Effector memory CD8-positive, alpha-beta T cell (primary cell): ENCODE results near the gene MYCN.
"Not testable (repeated sequence)": the region's sequence is repeated elsewhere in the genome, so short reads cannot be mapped to it uniquely, and the experiment has no call there.

Source experiments
- ATAC-seq: fragments of 150-1000 bp; cut with Tn5 transposase; replicated peaks from 2 replicates; pipeline ENCODE4 v1.10.0; 2021; ENCODE audit warnings: mild to moderate bottlenecking, moderate library complexity
- DNase-seq, 3 experiments: peaks; one replicate each; pipeline ENCODE4 v3.0.0; 2021
- H3K27ac Mint-ChIP-seq, 2 donors: one replicate each; pipeline ENCODE4 v1.8.0; 2022; ENCODE audit warnings: mild to moderate bottlenecking in 2 of 2, mixed read lengths in 2 of 2, moderate library complexity in 2 of 2
- H3K27me3 Mint-ChIP-seq, 2 donors: one replicate each; pipeline ENCODE4 v1.8.0; 2022; ENCODE audit warnings: mixed read lengths in 2 of 2
- H3K36me3 Mint-ChIP-seq: one replicate; pipeline ENCODE4 v1.8.0; 2022; ENCODE audit warnings: mild to moderate bottlenecking, moderate library complexity, mixed read lengths; ENCODE audit not compliant: insufficient read depth
- H3K4me1 Mint-ChIP-seq, 2 donors: one replicate each; pipeline ENCODE4 v1.8.0; 2022; ENCODE audit warnings: low read depth in 2 of 2, mixed read lengths in 2 of 2
- H3K4me3 Mint-ChIP-seq, 2 donors: one replicate each; pipeline ENCODE4 v1.8.0; 2022; ENCODE audit warnings: mild to moderate bottlenecking in 2 of 2, mixed read lengths in 2 of 2, moderate library complexity in 2 of 2
- H3K9me3 Mint-ChIP-seq, 2 donors: one replicate each; pipeline ENCODE4 v1.8.0; 2022; ENCODE audit warnings: mixed read lengths in 2 of 2

The MYCN gene

DNA sequence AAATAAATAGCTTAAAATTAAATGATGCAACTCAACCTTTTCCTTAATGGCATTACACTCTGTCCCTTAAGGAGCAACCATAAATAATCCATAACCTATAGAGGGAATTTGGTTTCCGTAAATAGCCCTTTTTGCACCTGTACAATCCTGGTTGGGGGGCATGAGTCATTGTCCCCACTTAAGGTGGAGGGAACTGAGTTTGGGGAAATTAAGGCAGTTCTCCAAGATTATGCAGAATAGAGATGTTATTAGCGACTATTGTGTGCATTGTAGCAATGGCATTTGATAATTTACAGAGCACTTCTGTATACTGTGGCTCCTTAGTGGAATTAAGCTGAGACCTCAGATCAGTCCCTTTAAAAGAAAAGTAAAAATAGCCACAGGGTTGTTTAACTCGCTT lies 6.6 kb downstream of the MYCN start:
- DNase-seq (no peak), ATAC-seq (no peak)
- H3K4me1 Mint-ChIP-seq: no peaks in the 10 kb centered on the region
- no peak overlapping the region for H3K4me3 Mint-ChIP-seq
- peaks cover 21 to 46% of the 10 kb centered on the region in 2 donors for H3K27me3 Mint-ChIP-seq
- H3K27ac Mint-ChIP-seq: no peak overlapping the region
- peaks cover 3 to 6% of the 10 kb centered on the region in 2 donors for H3K9me3 Mint-ChIP-seq
- H3K36me3 Mint-ChIP-seq: no peaks in the 10 kb centered on the region

DNA sequence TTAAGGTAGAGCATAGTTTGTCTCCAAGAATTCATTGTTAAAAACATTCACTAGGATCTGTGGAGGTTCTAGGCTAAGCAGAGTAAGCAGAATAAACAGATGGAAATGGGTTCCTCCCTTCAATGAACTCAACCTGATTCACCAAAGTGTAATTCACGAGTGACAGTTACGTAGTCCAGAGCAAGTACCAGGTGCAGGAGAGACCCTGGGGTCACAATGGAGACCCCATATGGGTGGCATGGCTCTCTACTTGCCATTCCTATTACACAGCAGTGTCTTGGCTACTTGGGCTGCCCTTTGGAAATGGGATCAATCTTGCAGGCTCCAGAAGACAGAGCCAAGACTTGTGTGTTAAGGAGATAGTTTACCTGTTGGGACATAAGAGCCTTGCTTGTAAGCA lies 7.1 kb downstream of the MYCN start:
- ATAC-seq (no peak), DNase-seq (no peak)
- Mint-ChIP-seq H3K4me1 (no peaks in the 10 kb centered on the region), H3K27me3 (peaks cover 21 to 46% of the 10 kb centered on the region in 2 donors), H3K4me3 (no peak overlapping the region), H3K9me3 (peaks cover 3 to 6% of the 10 kb centered on the region in 2 donors), H3K27ac (no peak overlapping the region), H3K36me3 (no peaks in the 10 kb centered on the region)

- ATAC-seq: no peak
- peaks cover 17 to 34% of the 10 kb centered on the region in 2 donors for H3K27me3 Mint-ChIP-seq
- H3K27ac Mint-ChIP-seq: no peak overlapping the region
- no peak overlapping the region for H3K4me3 Mint-ChIP-seq
- no peaks in the 10 kb centered on the region for H3K4me1 Mint-ChIP-seq
- no peaks in the 10 kb centered on the region for H3K36me3 Mint-ChIP-seq
- no peak for DNase-seq
- H3K9me3 Mint-ChIP-seq: peaks cover 5 to 6% of the 10 kb centered on the region in 2 donors
These were observed 8.3 kb downstream of the MYCN start for GRCh38 chr2:15948704-15948957.

DNA sequence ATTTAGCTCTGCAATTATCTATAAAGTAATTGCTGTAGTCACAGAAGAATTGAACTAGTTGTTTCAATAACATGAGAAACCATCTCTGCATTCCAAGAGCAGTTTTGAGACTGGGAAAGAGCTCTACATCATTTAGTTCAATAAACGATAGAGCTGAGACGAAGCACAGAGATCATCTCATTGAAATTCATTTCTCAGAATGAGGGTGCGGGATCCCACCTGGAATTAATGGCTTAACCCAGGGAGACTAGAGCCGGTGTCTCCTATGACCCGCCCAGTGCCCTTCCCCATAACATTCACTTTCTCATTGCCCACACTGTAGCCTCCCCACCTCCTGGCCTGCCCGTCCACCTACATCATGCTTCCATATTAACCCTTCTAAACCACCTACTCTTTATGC lies 8.8 kb downstream of the MYCN start:
- DNase-seq (no peak), ATAC-seq (no peak)
- Mint-ChIP-seq H3K4me3 (no peak overlapping the region), H3K4me1 (no peaks in the 10 kb centered on the region), H3K27me3 (peaks cover 14 to 29% of the 10 kb centered on the region in 2 donors), H3K9me3 (peaks cover 5 to 6% of the 10 kb centered on the region in 2 donors), H3K36me3 (no peaks in the 10 kb centered on the region), H3K27ac (no peak overlapping the region)

DNA sequence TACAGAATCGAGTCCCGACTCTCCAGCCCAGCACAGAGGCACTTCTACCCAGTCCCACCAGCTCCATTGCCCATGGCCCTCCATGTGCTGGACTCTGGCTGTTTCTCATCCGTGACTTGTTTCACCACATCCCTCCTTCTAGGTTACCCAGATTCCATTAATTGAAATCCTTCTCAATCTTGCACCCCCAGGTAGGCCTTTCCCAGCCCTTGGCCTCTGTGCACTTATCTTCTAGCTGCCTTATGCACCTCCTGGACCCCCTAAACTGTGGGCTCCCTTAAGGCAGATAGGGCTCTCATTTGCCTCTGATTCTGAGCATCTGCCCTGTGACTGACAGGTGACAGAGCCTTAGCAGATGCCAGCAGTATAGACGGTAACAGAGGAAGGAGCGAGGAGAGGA lies 9.2 kb downstream of the MYCN start:
- Mint-ChIP-seq H3K4me1 (no peaks in the 10 kb centered on the region), H3K27ac (no peak overlapping the region), H3K27me3 (peaks cover 11 to 25% of the 10 kb centered on the region in 2 donors), H3K36me3 (no peaks in the 10 kb centered on the region), H3K4me3 (no peak overlapping the region), H3K9me3 (peaks cover 5 to 6% of the 10 kb centered on the region in 2 donors)
- ATAC-seq (no peak), DNase-seq (no peak)

DNA sequence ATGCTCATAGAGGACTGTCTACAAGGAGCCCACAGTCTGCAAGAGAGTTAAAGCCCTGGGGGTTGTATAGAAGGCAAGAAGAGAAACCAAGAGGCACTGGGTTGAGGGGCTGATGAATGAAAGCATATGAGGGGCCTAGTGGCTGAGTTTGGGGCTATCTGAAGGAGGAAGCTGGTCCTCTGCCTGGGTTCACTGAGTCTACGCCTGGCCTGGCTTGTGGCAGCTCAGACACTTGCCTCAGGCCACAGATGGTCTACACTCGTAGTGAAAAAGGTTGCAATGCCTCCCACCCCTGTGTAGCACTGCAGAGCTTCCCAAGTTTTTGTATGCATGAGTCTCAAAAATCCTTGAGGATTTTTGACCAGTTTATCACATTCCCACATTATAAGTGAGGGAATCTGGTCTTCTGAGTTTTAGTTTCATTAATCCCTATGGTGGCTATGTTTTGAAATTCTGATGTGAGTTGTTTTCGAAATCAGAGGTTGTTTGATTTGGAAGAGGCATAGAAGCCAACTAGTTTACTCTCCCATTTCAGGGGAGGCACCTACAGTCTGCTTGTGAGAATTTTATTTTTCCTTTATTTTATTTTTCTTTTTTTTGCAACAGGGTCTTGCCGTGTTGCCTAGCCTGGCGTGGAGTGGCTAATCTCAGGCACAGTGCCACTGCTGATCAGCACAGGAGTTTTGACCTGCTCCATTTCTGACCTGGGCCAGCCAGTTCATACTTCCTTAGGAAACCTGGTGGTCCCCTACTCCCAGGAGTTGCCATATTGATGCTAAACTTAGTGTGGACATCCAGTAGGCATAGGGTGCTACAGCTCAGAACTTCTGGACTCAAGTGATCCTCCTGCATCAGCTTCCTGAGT lies 10.0 kb downstream of the MYCN start:
- Mint-ChIP-seq H3K27me3 (peaks cover 3 to 17% of the 10 kb centered on the region in 2 donors), H3K4me1 (no peaks in the 10 kb centered on the region), H3K27ac (no peak overlapping the region), H3K9me3 (peaks cover 4 to 5% of the 10 kb centered on the region in 2 donors), H3K36me3 (no peaks in the 10 kb centered on the region), H3K4me3 (no peak overlapping the region)
- ATAC-seq (no peak), DNase-seq (no peak)

DNA sequence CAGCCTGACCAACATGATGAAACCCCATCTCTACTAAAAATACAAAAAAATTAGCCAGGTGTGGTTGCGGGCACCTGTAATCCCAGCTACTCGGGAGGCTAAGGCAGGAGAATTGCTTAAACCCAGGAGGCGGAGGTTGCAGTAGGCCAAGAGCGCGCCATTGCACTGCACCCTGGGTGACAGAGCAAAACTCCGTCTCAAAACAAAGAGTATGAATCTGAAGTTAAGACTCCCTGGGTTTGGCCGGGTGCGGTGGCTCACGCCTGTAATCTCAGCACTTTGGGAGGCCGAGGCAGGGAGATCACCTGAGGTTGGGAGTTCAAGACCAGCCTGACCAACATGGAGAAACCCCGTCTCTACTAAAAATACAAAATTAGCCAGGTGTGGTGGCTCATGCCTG lies 11.6 kb downstream of the MYCN start:
- peaks cover 0 to 11% of the 10 kb centered on the region in 2 donors for H3K27me3 Mint-ChIP-seq
- H3K36me3 Mint-ChIP-seq, H3K27ac Mint-ChIP-seq, H3K4me3 Mint-ChIP-seq, DNase-seq, H3K9me3 Mint-ChIP-seq, H3K4me1 Mint-ChIP-seq, ATAC-seq: not testable (repeated sequence)

DNA sequence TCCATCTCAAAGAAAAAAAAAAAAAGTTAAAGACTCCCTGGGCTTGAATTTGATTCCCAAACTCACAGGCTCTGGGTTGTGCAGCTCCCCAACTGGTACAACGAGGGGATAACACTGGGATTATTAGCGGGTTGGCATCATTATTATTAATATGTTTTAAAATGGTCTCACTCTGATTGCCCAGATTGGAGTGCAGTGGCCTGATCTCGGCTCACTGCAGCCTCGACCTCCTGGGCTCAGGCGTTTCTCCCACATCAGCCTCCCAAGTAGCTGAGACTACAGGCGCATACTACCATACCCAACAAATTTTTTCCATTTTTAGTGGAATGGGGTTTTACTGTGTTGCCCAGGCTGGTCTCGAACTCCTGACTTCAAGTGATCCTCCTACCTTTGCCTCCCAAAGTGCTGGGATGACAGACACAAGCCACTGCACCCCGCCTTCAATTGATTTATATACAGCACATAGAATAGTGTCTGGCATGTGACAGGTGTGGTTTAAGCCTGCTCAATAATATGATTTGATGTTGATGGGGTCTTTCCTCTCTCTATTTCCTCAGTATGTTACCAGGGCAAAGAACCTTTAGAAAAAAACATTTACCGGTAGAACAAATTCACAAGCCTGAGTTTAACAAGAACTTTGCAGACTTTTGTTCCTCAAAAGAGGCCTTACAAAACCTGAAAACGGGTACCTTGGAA lies 12.2 kb downstream of the MYCN start:
- Mint-ChIP-seq H3K9me3 (peaks cover 0 to 3% of the 10 kb centered on the region in 2 donors), H3K4me1 (no peaks in the 10 kb centered on the region)
- ATAC-seq: no peak

DNA sequence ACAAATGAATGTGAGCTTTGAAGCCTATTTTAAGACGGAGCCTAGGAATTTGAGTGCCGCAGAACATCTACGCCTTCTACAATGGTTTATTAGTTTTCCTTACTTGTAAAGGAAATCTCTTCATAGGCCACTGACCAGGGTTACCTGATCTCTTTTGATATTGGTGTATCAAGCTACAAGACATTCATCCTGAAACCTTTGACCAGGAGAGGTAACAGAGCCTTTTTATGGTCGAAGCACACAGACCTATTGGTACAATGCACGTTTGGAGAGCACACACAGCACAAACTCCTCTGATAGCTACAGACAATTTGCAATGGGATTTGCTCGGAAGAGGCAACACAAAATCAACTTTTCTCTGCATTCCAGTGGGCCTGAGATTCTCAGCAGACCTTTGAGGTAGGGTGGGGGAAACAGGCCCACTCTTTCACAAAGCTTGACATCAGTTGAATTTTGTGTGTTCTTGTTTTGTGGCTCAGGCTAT lies 12.8 kb downstream of the MYCN start:
- Mint-ChIP-seq H3K36me3 (no peaks in the 10 kb centered on the region), H3K9me3 (peaks cover 0 to 3% of the 10 kb centered on the region in 2 donors), H3K27ac (no peak overlapping the region), H3K4me3 (no peak overlapping the region), H3K4me1 (no peaks in the 10 kb centered on the region), H3K27me3 (peaks cover 0 to 11% of the 10 kb centered on the region in 2 donors)
- no peak for DNase-seq
- no peak for ATAC-seq

More for the DNA sequence above, 12.2 kb downstream of the MYCN start:
- DNase-seq: no peak
- H3K27ac Mint-ChIP-seq: no peak overlapping the region
- H3K4me3 Mint-ChIP-seq: no peak overlapping the region
- H3K27me3 Mint-ChIP-seq: peaks cover 0 to 11% of the 10 kb centered on the region in 2 donors
- H3K36me3 Mint-ChIP-seq: no peaks in the 10 kb centered on the region

- no peak for ATAC-seq
- Mint-ChIP-seq H3K27ac (no peak overlapping the region), H3K9me3 (peaks cover 0 to 3% of the 10 kb centered on the region in 2 donors), H3K27me3 (peaks cover 0 to 11% of the 10 kb centered on the region in 2 donors), H3K36me3 (peaks cover under 1% of the 10 kb centered on the region), H3K4me3 (no peak overlapping the region), H3K4me1 (no peaks in the 10 kb centered on the region)
- DNase-seq: no peak
These were observed 13.7 kb downstream of the MYCN start for GRCh38 chr2:15953891-15954680.

GRCh38 chr2:15954761-15955160 lies 14.4 kb downstream of the MYCN start:
- H3K4me3 Mint-ChIP-seq: no peak overlapping the region
- ATAC-seq (no peak), DNase-seq (no peak)
- H3K36me3 Mint-ChIP-seq: peaks cover 3% of the 10 kb centered on the region
- peaks cover 0 to 3% of the 10 kb centered on the region in 2 donors for H3K9me3 Mint-ChIP-seq
- no peaks in the 10 kb centered on the region for H3K4me1 Mint-ChIP-seq
- peaks cover 0 to 4% of the 10 kb centered on the region in 2 donors for H3K27me3 Mint-ChIP-seq
- H3K27ac Mint-ChIP-seq: no peak overlapping the region

- Mint-ChIP-seq H3K4me1 (no peaks in the 10 kb centered on the region), H3K9me3 (peaks cover 0 to 3% of the 10 kb centered on the region in 2 donors), H3K4me3 (no peak overlapping the region), H3K27me3 (no peaks in the 10 kb centered on the region), H3K36me3 (peaks cover 3% of the 10 kb centered on the region), H3K27ac (no peak overlapping the region)
- DNase-seq (no peak), ATAC-seq (no peak)
These were observed 15.1 kb downstream of the MYCN start for GRCh38 chr2:15955232-15955988.

- DNase-seq (no peak), ATAC-seq (no peak)
- Mint-ChIP-seq H3K4me1 (no peaks in the 10 kb centered on the region), H3K27ac (no peak overlapping the region), H3K9me3 (peaks cover 0 to 3% of the 10 kb centered on the region in 2 donors), H3K36me3 (peaks cover 3% of the 10 kb centered on the region), H3K27me3 (no peaks in the 10 kb centered on the region), H3K4me3 (no peak overlapping the region)
These were observed 15.9 kb downstream of the MYCN start for GRCh38 chr2:15956230-15956629.
